Amygdala (tissue), 56 donors: Measurements from ENCODE around the gene HDGF.

Source experiments
- DNase-seq, 56 donors: peaks; one replicate each; lab custom pipeline; 2025; lab: John Stamatoyannopoulos, UW

Gene HDGF

GRCh38 chr1:156748670-156749418 is 2.6 kb downstream of the HDGF start:
- DNase-seq: peak in 27 of 56 donors; percentile 14 to 60 (median 35)

GRCh38 chr1:156747742-156748669 is 3.5 kb downstream of the HDGF start:
- peak in 4 of 56 donors; percentile 21 to 37 (median 34) for DNase-seq

- peak in 54 of 56 donors; percentile 39 to 88 (median 74) for DNase-seq
Measured at GRCh38 chr1:156746728-156747631, 4.5 kb downstream of the HDGF start.

- DNase-seq: no peak
Measured at GRCh38 chr1:156746406-156746727, 5.1 kb downstream of the HDGF start.

- DNase-seq: no peak
Measured at GRCh38 chr1:156745881-156746280, 5.6 kb downstream of the HDGF start.

- DNase-seq: no peak
Measured at GRCh38 chr1:156744786-156745419, 6.6 kb downstream of the HDGF start.

- no peak for DNase-seq
Measured at GRCh38 chr1:156744344-156744743, 7.1 kb downstream of the HDGF start.

- DNase-seq: no peak
Measured at GRCh38 chr1:156743367-156744302, 7.8 kb downstream of the HDGF start.

GRCh38 chr1:156742801-156743200 is 8.7 kb downstream of the HDGF start:
- DNase-seq: no peak

GRCh38 chr1:156742017-156742416 is 9.5 kb downstream of the HDGF start:
- DNase-seq: no peak

GRCh38 chr1:156741481-156741983 is 9.9 kb downstream of the HDGF start:
- no peak for DNase-seq

- DNase-seq: peak; percentile 77 to 100 (median 98)
Measured at GRCh38 chr1:156740741-156741480, 10.6 kb downstream of the HDGF start, which contains the start of gene MRPL24. Gene MRPL24, minus strand, starts transcription at chr1:156741088. Its CDS starts 2,384 bp downstream, at chr1:156738704.

- DNase-seq: peak in 1 of 56 donors; percentile 16
Measured at GRCh38 chr1:156740237-156740740, 11.2 kb downstream of the HDGF start.

- no peak for DNase-seq
Measured at GRCh38 chr1:156738916-156739315, 12.6 kb downstream of the HDGF start.

- no peak for DNase-seq
Measured at GRCh38 chr1:156738407-156738806, 13.1 kb downstream of the HDGF start.

- DNase-seq: no peak
Measured at GRCh38 chr1:156733989-156734584, 17.4 kb downstream of the HDGF start.
